GM12874 (cell line): ENCODE data around the gene RAB35.

Experiments
- TF ChIP-seq, protein P1 (sequence below): IDR thresholded peaks from 2 replicates; pipeline ENCODE4 v1.5.1; 2011; ENCODE audit warnings: low read depth, mild to moderate bottlenecking, control low read depth, low read length, moderate library complexity; ENCODE audit not compliant: insufficient read depth

RAB35 gene

DNA sequence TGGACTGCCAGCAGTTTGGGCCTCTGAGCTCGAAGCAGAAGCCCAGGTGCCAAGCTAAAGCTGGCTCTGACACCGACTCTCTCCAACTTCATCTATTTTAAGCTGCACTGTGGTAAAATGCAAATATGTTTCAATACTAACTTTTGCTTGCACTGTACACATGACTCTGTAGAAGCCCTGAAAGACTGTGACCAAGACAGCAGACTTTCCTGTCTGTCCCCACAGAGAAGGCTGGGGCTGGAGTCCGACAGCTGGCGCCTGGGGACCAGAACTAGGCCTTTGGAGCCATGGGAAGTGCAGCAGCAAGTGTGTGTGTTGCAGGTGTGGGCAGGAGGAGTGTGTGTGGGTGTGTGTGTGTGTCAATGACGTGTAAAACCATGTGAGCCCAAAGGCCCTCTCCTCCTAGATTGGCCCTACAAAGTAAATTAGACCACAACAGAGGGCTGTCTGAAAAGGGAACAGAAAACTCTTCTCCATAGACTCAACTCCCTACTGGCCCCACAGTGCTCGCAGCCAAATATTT is 16.4 kb upstream of the RAB35 start:
- TF ChIP-seq, protein P1, sequence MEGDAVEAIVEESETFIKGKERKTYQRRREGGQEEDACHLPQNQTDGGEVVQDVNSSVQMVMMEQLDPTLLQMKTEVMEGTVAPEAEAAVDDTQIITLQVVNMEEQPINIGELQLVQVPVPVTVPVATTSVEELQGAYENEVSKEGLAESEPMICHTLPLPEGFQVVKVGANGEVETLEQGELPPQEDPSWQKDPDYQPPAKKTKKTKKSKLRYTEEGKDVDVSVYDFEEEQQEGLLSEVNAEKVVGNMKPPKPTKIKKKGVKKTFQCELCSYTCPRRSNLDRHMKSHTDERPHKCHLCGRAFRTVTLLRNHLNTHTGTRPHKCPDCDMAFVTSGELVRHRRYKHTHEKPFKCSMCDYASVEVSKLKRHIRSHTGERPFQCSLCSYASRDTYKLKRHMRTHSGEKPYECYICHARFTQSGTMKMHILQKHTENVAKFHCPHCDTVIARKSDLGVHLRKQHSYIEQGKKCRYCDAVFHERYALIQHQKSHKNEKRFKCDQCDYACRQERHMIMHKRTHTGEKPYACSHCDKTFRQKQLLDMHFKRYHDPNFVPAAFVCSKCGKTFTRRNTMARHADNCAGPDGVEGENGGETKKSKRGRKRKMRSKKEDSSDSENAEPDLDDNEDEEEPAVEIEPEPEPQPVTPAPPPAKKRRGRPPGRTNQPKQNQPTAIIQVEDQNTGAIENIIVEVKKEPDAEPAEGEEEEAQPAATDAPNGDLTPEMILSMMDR: no peak

DNA sequence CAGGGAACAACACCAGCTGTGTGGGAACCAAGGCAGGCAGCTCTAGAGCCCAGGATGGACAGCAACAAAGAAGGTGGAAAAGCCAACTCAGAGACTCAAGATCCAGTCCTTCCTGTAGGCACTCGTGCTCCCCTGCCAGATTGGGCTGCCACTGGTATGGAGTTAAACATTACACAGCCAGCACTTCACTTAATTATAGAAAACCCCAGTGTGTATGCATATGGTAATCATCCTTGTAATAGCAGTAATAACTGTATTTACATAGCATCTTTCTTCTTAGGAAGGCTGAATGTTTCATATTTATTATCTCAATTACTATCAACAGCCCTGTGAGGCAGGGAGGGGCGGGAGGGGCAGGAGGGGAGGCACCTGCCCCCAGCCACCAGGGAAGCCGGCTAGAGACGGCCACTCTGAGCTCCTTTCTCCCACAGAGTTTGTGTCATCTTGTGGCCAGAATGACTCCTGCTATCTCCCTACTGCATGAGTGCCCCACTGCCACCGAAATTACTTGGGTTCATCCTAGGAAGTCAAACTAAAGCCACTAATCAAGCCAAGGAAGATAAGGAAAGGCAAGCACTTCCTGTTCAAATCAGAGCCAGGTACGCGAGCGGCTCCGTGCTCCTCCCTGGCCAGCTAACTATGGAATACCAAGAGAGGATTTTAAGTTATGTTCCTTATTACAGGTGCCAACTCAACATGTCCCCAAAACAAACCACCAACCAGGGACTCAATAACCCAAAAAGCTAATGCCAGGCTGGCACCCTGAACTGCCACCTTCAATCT is 15.7 kb upstream of the RAB35 start:
- TF ChIP-seq, protein P1: no peak

DNA sequence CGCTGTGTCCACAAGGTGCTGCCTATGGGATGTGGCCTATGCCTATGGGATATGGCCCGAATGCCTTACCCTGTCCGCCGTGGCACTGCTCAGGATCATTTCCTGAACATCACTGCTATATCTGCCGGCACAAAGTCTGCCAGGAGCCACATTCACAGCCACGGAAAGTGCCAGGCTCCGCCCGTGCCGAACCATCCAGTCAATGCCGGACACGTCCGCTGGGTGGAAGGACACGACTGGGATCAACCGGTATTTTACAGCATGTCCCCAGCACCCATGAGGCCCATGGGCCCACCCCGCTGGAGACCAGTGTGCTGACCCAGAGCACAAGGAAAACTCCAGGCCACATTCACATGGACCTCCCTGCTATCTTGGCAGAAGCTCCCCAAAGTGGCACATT is 14.6 kb upstream of the RAB35 start:
- TF ChIP-seq, protein P1: no peak

DNA sequence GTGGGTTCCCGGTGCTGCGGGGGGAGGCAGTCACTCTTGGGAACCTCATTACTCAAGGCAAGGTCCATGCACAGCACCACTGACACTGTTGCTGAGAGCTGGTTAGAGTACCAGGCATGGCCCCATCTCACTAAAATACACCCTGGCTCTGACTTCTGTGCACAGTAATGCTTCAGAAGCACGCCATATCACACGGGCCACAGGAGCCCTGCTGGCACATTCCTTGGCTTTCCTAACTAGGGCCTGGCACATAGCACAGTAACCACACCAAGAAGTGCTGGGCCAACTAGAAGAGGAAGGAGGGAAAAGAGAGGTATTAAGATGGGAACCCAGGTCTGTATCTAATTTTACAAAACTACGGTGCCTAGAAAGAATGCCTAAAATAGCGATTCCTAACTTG is 13.5 kb upstream of the RAB35 start:
- TF ChIP-seq, protein P1: no peak

DNA sequence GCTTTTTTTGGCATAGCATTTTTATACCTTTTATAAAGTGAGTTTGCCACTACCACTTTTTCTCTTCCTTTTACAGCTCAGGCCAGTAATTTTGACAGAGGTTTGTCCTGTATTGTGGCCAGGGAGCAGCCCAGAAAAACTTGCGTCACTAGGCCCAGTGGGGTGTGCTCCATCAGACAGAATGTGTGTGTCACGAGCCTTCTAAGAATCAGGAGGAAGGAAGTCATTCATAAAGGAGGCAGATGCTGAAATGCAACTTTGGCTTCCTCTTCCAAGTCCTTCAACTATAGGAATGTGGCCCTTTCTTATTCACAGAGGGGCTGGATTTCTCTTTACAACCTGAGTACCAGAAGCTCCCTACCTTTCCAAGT is 10.1 kb upstream of the RAB35 start:
- TF ChIP-seq, protein P1: no peak

DNA sequence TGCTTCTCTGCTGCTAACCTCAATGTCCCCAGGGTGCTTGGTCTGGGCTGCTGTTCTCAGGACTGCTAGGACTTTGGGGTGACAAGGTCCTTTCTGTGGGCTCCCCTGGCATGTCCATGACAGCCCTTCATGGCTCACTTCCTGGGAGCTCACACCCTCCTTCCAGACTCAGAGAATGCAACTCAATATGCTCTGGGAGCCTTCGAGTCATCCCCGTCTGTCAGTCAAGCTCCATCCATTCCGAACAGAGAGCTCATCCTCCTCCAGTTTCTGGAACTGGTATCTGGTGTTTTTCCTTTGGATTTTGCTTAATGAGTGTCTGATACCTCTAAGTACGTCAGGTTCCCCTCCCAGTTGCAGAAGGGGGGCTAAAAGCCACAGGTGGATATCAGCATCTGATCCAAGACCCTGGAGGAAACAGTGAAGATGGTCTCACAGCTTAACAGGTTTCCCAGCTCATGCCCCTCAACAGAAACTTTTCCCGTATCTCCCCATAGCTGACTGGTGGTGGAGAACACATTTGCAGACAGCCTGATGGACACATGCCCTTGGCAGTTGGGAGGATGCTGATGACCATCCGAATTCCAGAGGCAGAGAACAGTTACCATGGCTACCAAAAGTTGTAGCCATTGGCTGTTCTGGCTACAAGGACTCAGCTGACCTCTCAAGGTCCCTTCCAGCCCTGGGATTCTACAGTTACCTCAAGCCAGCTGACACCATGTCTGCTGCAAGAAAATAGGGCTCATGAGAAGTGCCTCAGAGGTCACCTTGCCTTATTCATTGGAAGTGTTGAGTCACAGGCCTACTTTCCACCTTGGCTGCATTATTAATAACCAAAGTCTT is 9.5 kb upstream of the RAB35 start:
- TF ChIP-seq, protein P1: no peak

DNA sequence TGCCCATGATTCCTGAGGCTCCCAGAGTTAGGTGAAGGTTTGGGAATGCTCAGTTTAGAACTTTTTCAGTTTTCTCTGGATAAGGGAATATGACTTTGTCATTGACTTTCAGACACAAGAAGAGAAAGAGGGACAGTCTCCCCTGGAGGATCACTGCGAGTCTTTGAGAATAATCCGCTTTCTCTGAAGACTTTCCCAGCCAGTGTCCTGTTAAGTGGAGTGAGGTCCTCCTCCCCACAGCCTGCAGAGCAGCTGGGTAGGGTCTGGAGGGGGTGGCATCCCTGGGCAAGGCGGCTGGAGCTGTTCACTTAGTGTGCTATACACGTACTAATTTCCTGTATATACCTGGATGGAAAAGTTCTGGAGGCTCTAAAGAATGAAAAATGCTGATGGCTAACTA is 8.5 kb upstream of the RAB35 start:
- TF ChIP-seq, protein P1: no peak
